Right atrium auricular region (tissue), 2 donors: Measurements from ENCODE around the gene ASH1L. TPM values are rescaled to one million over a fixed set of nuclear protein-coding genes. Genes with fewer than 3 reads are reported as not detected.

Experiments used
- DNase-seq: peaks from one replicate; pipeline ENCODE4 v3.0.0-alpha.2; 2019; ENCODE audit warnings: low spot score
- H3K27ac ChIP-seq, 2 donors: fragments of 200-600 bp; sonication (generic); 1 replicate in 1 of 2; 2 replicates in 1 of 2; pipeline ENCODE4 v1.5.1; 2016 to 2019
- H3K27me3 ChIP-seq, 2 donors: fragments of 200-600 bp; sonication (generic); one replicate each; pipeline versions ENCODE4 v1.5.1 to v1.6.0; 2017 to 2019
- H3K36me3 ChIP-seq: fragments of 200-600 bp; sonication (generic); one replicate; pipeline ENCODE4 v1.5.1; 2016
- H3K4me1 ChIP-seq, 2 donors: fragments of 200-600 bp; sonication (generic); one replicate each; pipeline versions ENCODE4 v1.5.1 to v1.6.0; 2017 to 2019
- H3K4me3 ChIP-seq, 2 donors: fragments of 200-600 bp; sonication (generic); 1 replicate in 1 of 2; 2 replicates in 1 of 2; pipeline ENCODE4 v1.5.1; 2017 to 2019; ENCODE audit warnings: mild to moderate bottlenecking in 1 of 2, moderate library complexity in 1 of 2
- H3K9me3 ChIP-seq, 2 donors: fragments of 200-600 bp; sonication (generic); one replicate each; pipeline ENCODE4 v1.5.1; 2019
- CTCF ChIP-seq, 2 donors: fragments of 200-600 bp; sonication (generic); IDR thresholded peaks; one replicate each; pipeline ENCODE4 v1.5.1; 2019; ENCODE audit warnings: antibody characterized with exemption in 2 of 2
- total RNA-seq, 2 donors: library from RNA; depleted of rRNA; stranded (reverse); fragments of >200 nt; gene quantifications; one replicate each; pipeline ENCODE4 v1.1.0, GENCODE V29; 2016

The ASH1L gene
- total RNA-seq, 2 donors from 2014 or later, result 37.2 to 50.2 TPM

GRCh38 chr1:155553349-155553748, 9.3 kb downstream of the ASH1L start:
- H3K9me3 ChIP-seq, result no peaks in the 10 kb centered on the region
- no peak for TF ChIP-seq CTCF (IDR thresholded peaks at IDR 0.05)
- H3K27me3 ChIP-seq, result no peaks in the 10 kb centered on the region
- H3K4me3 ChIP-seq, result no peak overlapping the region
- no peak for DNase-seq
- peaks cover 0 to 15% of the 10 kb centered on the region in 2 donors for H3K4me1 ChIP-seq
- no peak overlapping the region for H3K27ac ChIP-seq
- H3K36me3 ChIP-seq, result peaks cover 5% of the 10 kb centered on the region

GRCh38 chr1:155548706-155549105, 13.9 kb downstream of the ASH1L start:
- Histone ChIP-seq H3K9me3 (no peaks in the 10 kb centered on the region), H3K4me3 (no peak overlapping the region), H3K27ac (no peak overlapping the region), H3K4me1 (peaks cover 0 to 12% of the 10 kb centered on the region in 2 donors), H3K27me3 (no peaks in the 10 kb centered on the region), H3K36me3 (no peaks in the 10 kb centered on the region)
- TF ChIP-seq CTCF (IDR thresholded peaks at IDR 0.05), result no peak
- DNase-seq, result no peak

- peaks cover 0 to 47% of the 10 kb centered on the region in 2 donors for H3K4me1 ChIP-seq
- no peaks in the 10 kb centered on the region for H3K36me3 ChIP-seq
- H3K4me3 ChIP-seq, result no peak overlapping the region
- no peak for TF ChIP-seq CTCF (IDR thresholded peaks at IDR 0.05)
- H3K27ac ChIP-seq, result no peak overlapping the region
- H3K9me3 ChIP-seq, result no peaks in the 10 kb centered on the region
- DNase-seq, result no peak
- H3K27me3 ChIP-seq, result no peaks in the 10 kb centered on the region
Measured at GRCh38 chr1:155540000-155540874, 22.4 kb downstream of the ASH1L start.

- H3K9me3 ChIP-seq, result no peaks in the 10 kb centered on the region
- DNase-seq, result no peak
- H3K36me3 ChIP-seq, result no peaks in the 10 kb centered on the region
- TF ChIP-seq CTCF (IDR thresholded peaks at IDR 0.05), result no peak
- peaks cover 0 to 41% of the 10 kb centered on the region in 2 donors for H3K4me1 ChIP-seq
- no peaks in the 10 kb centered on the region for H3K27me3 ChIP-seq
- peak overlapping the region in 1 of 2 donors; percentile 26 for H3K27ac ChIP-seq
- H3K4me3 ChIP-seq, result no peak overlapping the region
Measured at GRCh38 chr1:155537193-155537592, 25.4 kb downstream of the ASH1L start.

GRCh38 chr1:155531624-155532023, 31.0 kb downstream of the ASH1L start:
- H3K27ac ChIP-seq, result no peak overlapping the region
- DNase-seq, result no peak
- no peak overlapping the region for H3K4me3 ChIP-seq
- H3K27me3 ChIP-seq, result no peaks in the 10 kb centered on the region
- H3K4me1 ChIP-seq, result peaks cover 0 to 32% of the 10 kb centered on the region in 2 donors
- no peaks in the 10 kb centered on the region for H3K36me3 ChIP-seq
- TF ChIP-seq CTCF (IDR thresholded peaks at IDR 0.05), result no peak
- no peaks in the 10 kb centered on the region for H3K9me3 ChIP-seq
